Mucosa of gallbladder (tissue), 1 donor: Measurements from ENCODE around the gene TOMM70. TPM values are rescaled to one million over a fixed set of nuclear protein-coding genes. Genes with fewer than 3 reads are reported as not detected.
A peak's percentile ranks its signal among the peaks of the same experiment; 100 is the strongest.
"Not testable (repeated sequence)": the region's sequence is repeated elsewhere in the genome, so short reads cannot be mapped to it uniquely, and the experiment has no call there.

Experiments used
- DNase-seq: peaks from one replicate; pipeline ENCODE4 v3.0.0-alpha.2; 2020; ENCODE audit warnings: low spot score
- total RNA-seq: library from RNA; stranded (reverse); gene quantifications from one replicate; pipeline ENCODE4 v1.2.1, GENCODE V29; 2021
- donor health status: DM: no; HTN: no; CAD: no.

The TOMM70 gene
- total RNA-seq, 1 donor from 2014 or later: 31.3 TPM

GRCh38 chr3:100364421-100364820 lies 36.5 kb downstream of the TOMM70 start:
- DNase-seq: no peak

GRCh38 chr3:100361897-100362296 lies 39.0 kb downstream of the TOMM70 start:
- DNase-seq: no peak

GRCh38 chr3:100360757-100361496 lies 40.0 kb downstream of the TOMM70 start:
- DNase-seq: no peak

GRCh38 chr3:100359035-100359434 lies 41.9 kb downstream of the TOMM70 start:
- no peak for DNase-seq

- DNase-seq: no peak
Observed at GRCh38 chr3:100358413-100358812, 42.5 kb downstream of the TOMM70 start.

- DNase-seq: no peak
Observed at GRCh38 chr3:100354850-100355249, 46.0 kb downstream of the TOMM70 start.

- DNase-seq: no peak
Observed at GRCh38 chr3:100352296-100353231, 48.3 kb downstream of the TOMM70 start.

GRCh38 chr3:100351770-100352169 lies 49.1 kb downstream of the TOMM70 start:
- not testable (repeated sequence) for DNase-seq

GRCh38 chr3:100348727-100349126 lies 52.2 kb downstream of the TOMM70 start:
- DNase-seq: no peak

GRCh38 chr3:100340527-100340926 lies 60.4 kb downstream of the TOMM70 start:
- no peak for DNase-seq

GRCh38 chr3:100339786-100340185 lies 61.1 kb downstream of the TOMM70 start:
- DNase-seq: no peak

GRCh38 chr3:100338911-100339310 lies 62.0 kb downstream of the TOMM70 start:
- DNase-seq: no peak

- DNase-seq: not testable (repeated sequence)
Observed at GRCh38 chr3:100336229-100336628, 64.7 kb downstream of the TOMM70 start.

GRCh38 chr3:100335434-100335833 lies 65.5 kb downstream of the TOMM70 start:
- no peak for DNase-seq

GRCh38 chr3:100334488-100335351 lies 66.2 kb downstream of the TOMM70 start, which contains the start of gene NIT2:
Gene NIT2 (plus strand): TSS chr3:100334757. CDS start chr3:100334792, 35 bp downstream.
- DNase-seq: peak; percentile 73

GRCh38 chr3:100333970-100334487 lies 66.9 kb downstream of the TOMM70 start:
- DNase-seq: no peak

GRCh38 chr3:100333051-100333450 lies 67.8 kb downstream of the TOMM70 start:
- no peak for DNase-seq

GRCh38 chr3:100331660-100332059 lies 69.2 kb downstream of the TOMM70 start:
- no peak for DNase-seq

GRCh38 chr3:100330651-100331050 lies 70.2 kb downstream of the TOMM70 start:
- no peak for DNase-seq

- no peak for DNase-seq
Observed at GRCh38 chr3:100329800-100330489, 70.9 kb downstream of the TOMM70 start.

- not testable (repeated sequence) for DNase-seq
Observed at GRCh38 chr3:100327377-100327776, 73.5 kb downstream of the TOMM70 start.
